ENCODE measurements around the gene WRNIP1. TPM values are rescaled to one million over a fixed set of nuclear protein-coding genes. Genes with fewer than 3 reads are reported as not detected.

WRNIP1 gene
- total and polyA plus RNA-seq, 2 of the 4 experiments (the other 2 are of a cell fraction) = 43.7 to 47.1 TPM

DNA sequence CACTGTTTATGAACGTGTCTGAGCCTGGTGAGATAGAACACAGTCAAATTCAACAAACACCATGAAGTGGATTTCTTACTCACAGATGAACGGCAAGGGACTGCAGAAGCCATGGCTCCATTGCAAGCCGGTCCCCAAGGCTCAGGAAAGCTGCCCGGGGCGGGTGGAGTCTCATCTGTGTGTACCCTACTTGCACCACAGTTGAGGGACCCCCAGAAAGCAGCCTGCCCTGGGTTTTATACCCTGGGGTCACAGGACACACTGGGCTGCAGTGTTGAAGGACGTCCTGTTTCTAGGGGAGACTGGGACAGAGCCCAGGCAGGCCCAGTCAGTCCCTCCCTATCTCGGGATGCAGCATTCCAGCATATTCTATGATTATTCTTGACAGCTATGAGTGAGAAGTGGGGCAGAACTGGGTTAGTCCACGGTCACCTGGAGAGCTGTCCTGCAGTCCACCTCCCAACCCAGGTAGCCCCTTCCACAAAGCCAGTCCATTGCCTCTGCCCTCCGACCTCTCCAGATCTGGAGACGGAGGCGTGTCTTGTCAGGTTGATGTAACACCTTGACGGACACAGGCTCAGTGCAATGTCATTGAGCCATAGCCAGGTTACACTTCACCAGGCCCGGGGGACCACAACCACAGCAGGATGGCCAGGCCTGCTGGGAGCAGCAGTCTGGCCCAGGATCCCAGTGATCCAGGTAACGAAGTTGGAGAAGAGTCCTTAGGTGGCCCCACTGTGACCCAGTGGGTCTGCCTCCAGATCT lies 35.5 kb downstream of the WRNIP1 start:
- CTCF ChIA-PET = no interaction called here
- Histone ChIP-seq H4K20me1 (ENCODE audit: insufficient read depth, low read length) (no peaks in the 10 kb centered on the region), H2BK15ac (ENCODE audit: low read depth, low read length) (no peak overlapping the region; the same call in 2 of the 3 replicates), H3K4me2 (ENCODE audit: low read depth, low read length) (no peak overlapping the region), H3K4me1 (ENCODE audit: control insufficient read depth, insufficient read depth, low read length) (0 out of 2 replicates have a peak, but pooled peaks cover 3% of the 10 kb centered on the region), H3K18ac (ENCODE audit: low read depth, low read length) (no peak overlapping the region), H2AK9ac (replicated peaks; ENCODE audit: low read depth, low read length, poor library complexity) (no peak overlapping the region), H3K23ac (ENCODE audit: low read depth, low read length) (no peak overlapping the region), H2AFZ (replicated peaks; ENCODE audit: low read length, poor library complexity) (no peak overlapping the region), H3K9me1 (ENCODE audit: insufficient read depth, low read length) (peaks cover 24% of the 10 kb centered on the region), H2AK5ac (ENCODE audit: low read depth, low read length) (peak overlapping the region; percentile 28; the same call in 1 of the 2 replicates), H3K9ac (ENCODE audit: low read depth, low read length) (no peak overlapping the region), H2BK120ac (ENCODE audit: low read depth, low read length) (no peak overlapping the region), H4K8ac (ENCODE audit: low read depth in 2 of 2, low read length in 2 of 2) (no peak overlapping the region), H3K27ac (ENCODE audit: insufficient read depth, low read length) (no peak overlapping the region), H3K14ac (replicated peaks; ENCODE audit: low read depth, low read length) (no peak overlapping the region), H3K79me1 (ENCODE audit: low read depth in 1 of 2, low read length in 2 of 2) (peaks cover 8 to 29% of the 10 kb centered on the region in 2 experiments; a peak in 2 of 4 replicates), H2BK20ac (ENCODE audit: low read depth, low read length) (no peak overlapping the region), H2BK5ac (ENCODE audit: low read depth, low read length, poor library complexity, severe bottlenecking) (no peak overlapping the region), H3K56ac (ENCODE audit: extremely low read depth, insufficient read depth, low read length) (no peak overlapping the region), H3K4me3 (ENCODE audit: insufficient read depth, low read depth, low read length) (no peak overlapping the region), H3K4ac (ENCODE audit: low read depth, low read length) (no peak overlapping the region), H4K5ac (ENCODE audit: low read depth, low read length) (no peak overlapping the region), H3K36me3 (ENCODE audit: control insufficient read depth, insufficient read depth, low read length) (no peaks in the 10 kb centered on the region), H3K27me3 (ENCODE audit: control insufficient read depth, insufficient read depth, low read length) (no peaks in the 10 kb centered on the region), H4K91ac (ENCODE audit: insufficient read depth, low read depth, low read length) (no peak overlapping the region), H3K9me3 (ENCODE audit: control insufficient read depth, insufficient read depth, low read length) (no peaks in the 10 kb centered on the region)
- TF ChIP-seq, protein P1, sequence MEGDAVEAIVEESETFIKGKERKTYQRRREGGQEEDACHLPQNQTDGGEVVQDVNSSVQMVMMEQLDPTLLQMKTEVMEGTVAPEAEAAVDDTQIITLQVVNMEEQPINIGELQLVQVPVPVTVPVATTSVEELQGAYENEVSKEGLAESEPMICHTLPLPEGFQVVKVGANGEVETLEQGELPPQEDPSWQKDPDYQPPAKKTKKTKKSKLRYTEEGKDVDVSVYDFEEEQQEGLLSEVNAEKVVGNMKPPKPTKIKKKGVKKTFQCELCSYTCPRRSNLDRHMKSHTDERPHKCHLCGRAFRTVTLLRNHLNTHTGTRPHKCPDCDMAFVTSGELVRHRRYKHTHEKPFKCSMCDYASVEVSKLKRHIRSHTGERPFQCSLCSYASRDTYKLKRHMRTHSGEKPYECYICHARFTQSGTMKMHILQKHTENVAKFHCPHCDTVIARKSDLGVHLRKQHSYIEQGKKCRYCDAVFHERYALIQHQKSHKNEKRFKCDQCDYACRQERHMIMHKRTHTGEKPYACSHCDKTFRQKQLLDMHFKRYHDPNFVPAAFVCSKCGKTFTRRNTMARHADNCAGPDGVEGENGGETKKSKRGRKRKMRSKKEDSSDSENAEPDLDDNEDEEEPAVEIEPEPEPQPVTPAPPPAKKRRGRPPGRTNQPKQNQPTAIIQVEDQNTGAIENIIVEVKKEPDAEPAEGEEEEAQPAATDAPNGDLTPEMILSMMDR (conservative IDR thresholded peaks at IDR 0.05; ENCODE audit: low read depth, low read length) = no peak
- no peak for TF ChIP-seq RFX5 (IDR thresholded peaks at IDR 0.05; ENCODE audit: low read depth, low read length)
- TF ChIP-seq NFE2L2 (IDR thresholded peaks at IDR 0.05; ENCODE audit: low read depth, low read length) = no peak
- no peak for TF ChIP-seq BHLHE40 (IDR thresholded peaks at IDR 0.05; ENCODE audit: low read depth, low read length)
- TF ChIP-seq CEBPB (IDR thresholded peaks at IDR 0.05; ENCODE audit: low read depth, low read length) = no peak
- TF ChIP-seq, protein P2, sequence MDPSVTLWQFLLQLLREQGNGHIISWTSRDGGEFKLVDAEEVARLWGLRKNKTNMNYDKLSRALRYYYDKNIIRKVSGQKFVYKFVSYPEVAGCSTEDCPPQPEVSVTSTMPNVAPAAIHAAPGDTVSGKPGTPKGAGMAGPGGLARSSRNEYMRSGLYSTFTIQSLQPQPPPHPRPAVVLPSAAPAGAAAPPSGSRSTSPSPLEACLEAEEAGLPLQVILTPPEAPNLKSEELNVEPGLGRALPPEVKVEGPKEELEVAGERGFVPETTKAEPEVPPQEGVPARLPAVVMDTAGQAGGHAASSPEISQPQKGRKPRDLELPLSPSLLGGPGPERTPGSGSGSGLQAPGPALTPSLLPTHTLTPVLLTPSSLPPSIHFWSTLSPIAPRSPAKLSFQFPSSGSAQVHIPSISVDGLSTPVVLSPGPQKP (IDR thresholded peaks at IDR 0.05; ENCODE audit: borderline replicate concordance, low read depth, low read length) = no peak
- TF ChIP-seq RCOR1 (IDR thresholded peaks at IDR 0.05; ENCODE audit: insufficient replicate concordance, low read length) = no peak
- TF ChIP-seq MXI1 (IDR thresholded peaks at IDR 0.05; ENCODE audit: borderline replicate concordance, low read depth, low read length) = no peak
- no peak for TF ChIP-seq SMC3 (IDR thresholded peaks at IDR 0.05; ENCODE audit: low read depth, low read length)
- TF ChIP-seq CHD1 (IDR thresholded peaks at IDR 0.05; ENCODE audit: low read depth, low read length) = no peak
- TF ChIP-seq MAZ (IDR thresholded peaks at IDR 0.05; ENCODE audit: borderline replicate concordance, low read depth, low read length) = no peak
- TF ChIP-seq MAFK (IDR thresholded peaks at IDR 0.05; ENCODE audit: low read depth, low read length) = no peak
- TF ChIP-seq RAD21 (IDR thresholded peaks at IDR 0.05; ENCODE audit: low read length) = no peak
- no peak for TF ChIP-seq POLR2A (IDR thresholded peaks at IDR 0.05; ENCODE audit: low read depth, low read length)
- TF ChIP-seq, protein P3, sequence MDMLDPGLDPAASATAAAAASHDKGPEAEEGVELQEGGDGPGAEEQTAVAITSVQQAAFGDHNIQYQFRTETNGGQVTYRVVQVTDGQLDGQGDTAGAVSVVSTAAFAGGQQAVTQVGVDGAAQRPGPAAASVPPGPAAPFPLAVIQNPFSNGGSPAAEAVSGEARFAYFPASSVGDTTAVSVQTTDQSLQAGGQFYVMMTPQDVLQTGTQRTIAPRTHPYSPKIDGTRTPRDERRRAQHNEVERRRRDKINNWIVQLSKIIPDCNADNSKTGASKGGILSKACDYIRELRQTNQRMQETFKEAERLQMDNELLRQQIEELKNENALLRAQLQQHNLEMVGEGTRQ (IDR thresholded peaks at IDR 0.05; ENCODE audit: low read depth, low read length) = no peak
- dilution Hi-C loops (cut with HindIII; ENCODE audit: low sequenced_read_pairs, unreplicated experiment) = no loop called here
- no peak for ATAC-seq (ENCODE audit: low read depth)
- no TSS peak for BruUV-seq (replicated peaks)
- POLR2A ChIA-PET (ENCODE audit: unreplicated experiment) = no interaction called here
- DNase-seq = no peak
- in situ Hi-C loops (cut with MboI; ENCODE audit: low sequenced_read_pairs) = no loop called here
- WGBS, 2 experiments (ENCODE audit: extremely low coverage in 2 of 2, insufficient read length in 1 of 2) = 96% methylated on average over 6 of the region's 14 CpGs; no CpG with 5 or more reads in 1 of the 2 experiments
- intact Hi-C loops (cut with micrococcal nuclease) = no loop called here

Measured in IMR-90 (cell line).